HepG2 (cell line): ENCODE results near the gene CACNA1G. TPM values are rescaled to one million over a fixed set of nuclear protein-coding genes. Genes with fewer than 3 reads are reported as not detected.

Experiments used
- AHR ChIP-seq: IDR thresholded peaks from 2 replicates; pipeline ENCODE4 v1.6.1; 2018; ENCODE audit warnings: missing genetic modification reagents, missing compliant biosample characterization
- MIXL1 ChIP-seq: IDR thresholded peaks from 2 replicates; pipeline ENCODE4 v1.6.1; 2016
- MXD4 ChIP-seq: IDR thresholded peaks from 2 replicates; pipeline ENCODE4 v1.6.1; 2016; ENCODE audit warnings: mild to moderate bottlenecking, missing biosample characterization, missing genetic modification reagents
- ZHX2 ChIP-seq, 2 experiments: sonication (generic) in 1 of 2; formaldehyde crosslinking in 1 of 2; IDR thresholded peaks; 2 replicates each; pipeline versions ENCODE4 v1.6.1 to v1.9.0; 2014 to 2022; ENCODE audit warnings: antibody characterized with exemption in 1 of 2, borderline replicate concordance in 1 of 2, inconsistent platforms in 1 of 2, low read depth in 1 of 2, missing genetic modification reagents in 1 of 2
- ZNF260 ChIP-seq: sonication (generic); formaldehyde crosslinking; IDR thresholded peaks from 2 replicates; pipeline ENCODE4 v1.4.0; 2020; ENCODE audit warnings: missing genetic modification reagents, low read depth, mild to moderate bottlenecking, borderline replicate concordance
- ZNF296 ChIP-seq: sonication (generic); formaldehyde crosslinking; conservative IDR thresholded peaks from 2 replicates; pipeline ENCODE4 v1.5.0; 2020; ENCODE audit warnings: mild to moderate bottlenecking, missing genetic modification reagents
- ZNF335 ChIP-seq: sonication (generic); formaldehyde crosslinking; IDR thresholded peaks from 2 replicates; pipeline ENCODE4 v1.4.0; 2020; ENCODE audit warnings: missing genetic modification reagents
- ZNF484 ChIP-seq: sonication (generic); formaldehyde crosslinking; IDR thresholded peaks from 2 replicates; pipeline ENCODE4 v1.5.1; 2020; ENCODE audit warnings: mild to moderate bottlenecking, low read depth, missing genetic modification reagents, borderline replicate concordance
- ZNF678 ChIP-seq: sonication (generic); formaldehyde crosslinking; IDR thresholded peaks from 2 replicates; pipeline ENCODE4 v1.4.0; 2020; ENCODE audit warnings: mild to moderate bottlenecking, missing genetic modification reagents
- polyA plus RNA-seq, 8 experiments: library from polyadenylated mRNA; depleted of rRNA in 3 of 8; stranded (reverse) in 7 of 8; unstranded in 1 of 8; fragments of >200 nt; fragmentation: Illumina TruSeq in 4 of 8; extraction: Trizol in 4 of 8; gene quantifications; 2 replicates each; pipeline versions ENCODE4 v1.2.1 to v1.2.3, GENCODE V29; 2011 to 2016; ENCODE audit warnings: low read depth in 4 of 8, missing spikeins in 1 of 8, mixed read lengths in 1 of 8; ENCODE audit not compliant: insufficient read depth in 1 of 8
- total RNA-seq, 5 experiments: library from RNA; depleted of rRNA; stranded (reverse); fragments of >200 nt; fragmentation: Illumina TruSeq; extraction: Trizol; gene quantifications; 2 replicates each; pipeline ENCODE4 v1.2.3, GENCODE V29; 2016; ENCODE audit warnings: low read depth in 1 of 5
- TF ChIP-seq, protein P1 (sequence below): sonication (generic); formaldehyde crosslinking; conservative IDR thresholded peaks from 2 replicates; pipeline ENCODE4 v1.4.0; 2020; ENCODE audit warnings: mild to moderate bottlenecking, missing genetic modification reagents, moderate library complexity
- TF ChIP-seq, protein P2 (sequence below): sonication (generic); formaldehyde crosslinking; IDR thresholded peaks from 2 replicates; pipeline ENCODE4 v1.4.0; 2020; ENCODE audit warnings: missing genetic modification reagents, borderline replicate concordance
- TF ChIP-seq, protein P3 (sequence below): sonication (generic); formaldehyde crosslinking; IDR thresholded peaks from 2 replicates; pipeline ENCODE4 v1.5.0; 2020; ENCODE audit warnings: mild to moderate bottlenecking, missing genetic modification reagents

CACNA1G gene
- total and polyA plus RNA-seq, 2 of the 13 experiments (the other 11 are each of a cell fraction or from before 2014, with no cell fraction given): 0.02 TPM; not detected in 1

DNA sequence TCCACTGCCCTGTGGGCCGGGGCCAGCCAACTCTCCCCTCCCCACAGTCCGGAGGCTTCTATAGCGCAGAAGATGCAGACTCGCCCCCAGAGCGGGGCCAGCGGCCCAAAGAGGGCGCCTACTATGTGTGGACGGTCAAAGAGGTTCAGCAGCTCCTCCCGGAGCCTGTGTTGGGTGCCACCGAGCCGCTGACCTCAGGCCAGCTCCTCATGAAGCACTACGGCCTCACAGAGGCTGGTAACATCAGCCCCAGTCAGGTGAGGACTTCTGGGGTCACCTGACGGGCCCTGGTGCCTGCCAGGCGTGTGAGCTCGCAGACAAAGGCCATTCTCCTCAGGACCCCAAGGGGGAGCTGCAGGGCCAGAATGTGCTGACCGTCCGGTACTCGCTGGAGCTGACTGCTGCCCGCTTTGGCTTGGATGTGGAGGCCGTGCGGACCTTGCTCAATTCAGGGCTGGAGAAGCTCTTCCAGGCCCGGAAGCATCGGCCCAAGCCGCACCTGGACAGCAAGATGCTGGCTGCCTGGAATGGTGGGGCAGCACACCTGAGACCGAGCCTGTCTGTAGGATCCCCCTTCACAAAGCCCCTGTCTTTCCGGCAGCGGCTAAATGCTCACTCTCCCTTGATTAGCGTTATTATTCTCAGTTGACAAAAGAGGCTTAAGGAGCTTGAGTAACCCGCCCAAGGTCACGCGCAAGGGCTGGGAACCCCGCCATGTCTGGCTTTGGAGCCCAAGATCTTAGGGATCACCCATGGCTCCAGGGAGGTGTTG lies 9.7 kb upstream of the CACNA1G start (continued):
- TF ChIP-seq ZHX2 (IDR thresholded peaks at IDR 0.05; ENCODE audit: low read depth) (no peak), ZHX2 (CRISPR knock-in tag; IDR thresholded peaks at IDR 0.05; ENCODE audit: borderline replicate concordance) (no peak), ZNF296 (no peak), MIXL1 (0 out of 2 replicates have a peak, but pooled peaks have one; percentile 56), MXD4 (CRISPR knock-in tag) (0 out of 2 replicates have a peak, but pooled peaks have one; percentile 40), ZNF260 (no peak), ZNF335 (no peak), ZNF484 (no peak), AHR (CRISPR knock-in tag) (peak; percentile 64; the same call in 1 of the 2 replicates), ZNF678 (no peak)
- TF ChIP-seq, protein P1, sequence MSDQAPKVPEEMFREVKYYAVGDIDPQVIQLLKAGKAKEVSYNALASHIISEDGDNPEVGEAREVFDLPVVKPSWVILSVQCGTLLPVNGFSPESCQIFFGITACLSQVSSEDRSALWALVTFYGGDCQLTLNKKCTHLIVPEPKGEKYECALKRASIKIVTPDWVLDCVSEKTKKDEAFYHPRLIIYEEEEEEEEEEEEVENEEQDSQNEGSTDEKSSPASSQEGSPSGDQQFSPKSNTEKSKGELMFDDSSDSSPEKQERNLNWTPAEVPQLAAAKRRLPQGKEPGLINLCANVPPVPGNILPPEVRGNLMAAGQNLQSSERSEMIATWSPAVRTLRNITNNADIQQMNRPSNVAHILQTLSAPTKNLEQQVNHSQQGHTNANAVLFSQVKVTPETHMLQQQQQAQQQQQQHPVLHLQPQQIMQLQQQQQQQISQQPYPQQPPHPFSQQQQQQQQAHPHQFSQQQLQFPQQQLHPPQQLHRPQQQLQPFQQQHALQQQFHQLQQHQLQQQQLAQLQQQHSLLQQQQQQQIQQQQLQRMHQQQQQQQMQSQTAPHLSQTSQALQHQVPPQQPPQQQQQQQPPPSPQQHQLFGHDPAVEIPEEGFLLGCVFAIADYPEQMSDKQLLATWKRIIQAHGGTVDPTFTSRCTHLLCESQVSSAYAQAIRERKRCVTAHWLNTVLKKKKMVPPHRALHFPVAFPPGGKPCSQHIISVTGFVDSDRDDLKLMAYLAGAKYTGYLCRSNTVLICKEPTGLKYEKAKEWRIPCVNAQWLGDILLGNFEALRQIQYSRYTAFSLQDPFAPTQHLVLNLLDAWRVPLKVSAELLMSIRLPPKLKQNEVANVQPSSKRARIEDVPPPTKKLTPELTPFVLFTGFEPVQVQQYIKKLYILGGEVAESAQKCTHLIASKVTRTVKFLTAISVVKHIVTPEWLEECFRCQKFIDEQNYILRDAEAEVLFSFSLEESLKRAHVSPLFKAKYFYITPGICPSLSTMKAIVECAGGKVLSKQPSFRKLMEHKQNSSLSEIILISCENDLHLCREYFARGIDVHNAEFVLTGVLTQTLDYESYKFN (CRISPR knock-in tag): no peak
- TF ChIP-seq, protein P2, sequence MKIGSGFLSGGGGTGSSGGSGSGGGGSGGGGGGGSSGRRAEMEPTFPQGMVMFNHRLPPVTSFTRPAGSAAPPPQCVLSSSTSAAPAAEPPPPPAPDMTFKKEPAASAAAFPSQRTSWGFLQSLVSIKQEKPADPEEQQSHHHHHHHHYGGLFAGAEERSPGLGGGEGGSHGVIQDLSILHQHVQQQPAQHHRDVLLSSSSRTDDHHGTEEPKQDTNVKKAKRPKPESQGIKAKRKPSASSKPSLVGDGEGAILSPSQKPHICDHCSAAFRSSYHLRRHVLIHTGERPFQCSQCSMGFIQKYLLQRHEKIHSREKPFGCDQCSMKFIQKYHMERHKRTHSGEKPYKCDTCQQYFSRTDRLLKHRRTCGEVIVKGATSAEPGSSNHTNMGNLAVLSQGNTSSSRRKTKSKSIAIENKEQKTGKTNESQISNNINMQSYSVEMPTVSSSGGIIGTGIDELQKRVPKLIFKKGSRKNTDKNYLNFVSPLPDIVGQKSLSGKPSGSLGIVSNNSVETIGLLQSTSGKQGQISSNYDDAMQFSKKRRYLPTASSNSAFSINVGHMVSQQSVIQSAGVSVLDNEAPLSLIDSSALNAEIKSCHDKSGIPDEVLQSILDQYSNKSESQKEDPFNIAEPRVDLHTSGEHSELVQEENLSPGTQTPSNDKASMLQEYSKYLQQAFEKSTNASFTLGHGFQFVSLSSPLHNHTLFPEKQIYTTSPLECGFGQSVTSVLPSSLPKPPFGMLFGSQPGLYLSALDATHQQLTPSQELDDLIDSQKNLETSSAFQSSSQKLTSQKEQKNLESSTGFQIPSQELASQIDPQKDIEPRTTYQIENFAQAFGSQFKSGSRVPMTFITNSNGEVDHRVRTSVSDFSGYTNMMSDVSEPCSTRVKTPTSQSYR (CRISPR knock-in tag): no peak
- TF ChIP-seq, protein P3, sequence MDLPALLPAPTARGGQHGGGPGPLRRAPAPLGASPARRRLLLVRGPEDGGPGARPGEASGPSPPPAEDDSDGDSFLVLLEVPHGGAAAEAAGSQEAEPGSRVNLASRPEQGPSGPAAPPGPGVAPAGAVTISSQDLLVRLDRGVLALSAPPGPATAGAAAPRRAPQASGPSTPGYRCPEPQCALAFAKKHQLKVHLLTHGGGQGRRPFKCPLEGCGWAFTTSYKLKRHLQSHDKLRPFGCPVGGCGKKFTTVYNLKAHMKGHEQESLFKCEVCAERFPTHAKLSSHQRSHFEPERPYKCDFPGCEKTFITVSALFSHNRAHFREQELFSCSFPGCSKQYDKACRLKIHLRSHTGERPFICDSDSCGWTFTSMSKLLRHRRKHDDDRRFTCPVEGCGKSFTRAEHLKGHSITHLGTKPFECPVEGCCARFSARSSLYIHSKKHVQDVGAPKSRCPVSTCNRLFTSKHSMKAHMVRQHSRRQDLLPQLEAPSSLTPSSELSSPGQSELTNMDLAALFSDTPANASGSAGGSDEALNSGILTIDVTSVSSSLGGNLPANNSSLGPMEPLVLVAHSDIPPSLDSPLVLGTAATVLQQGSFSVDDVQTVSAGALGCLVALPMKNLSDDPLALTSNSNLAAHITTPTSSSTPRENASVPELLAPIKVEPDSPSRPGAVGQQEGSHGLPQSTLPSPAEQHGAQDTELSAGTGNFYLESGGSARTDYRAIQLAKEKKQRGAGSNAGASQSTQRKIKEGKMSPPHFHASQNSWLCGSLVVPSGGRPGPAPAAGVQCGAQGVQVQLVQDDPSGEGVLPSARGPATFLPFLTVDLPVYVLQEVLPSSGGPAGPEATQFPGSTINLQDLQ (CRISPR knock-in tag): no peak
